ENCODE measurements around the gene MVB12B. TPM values are rescaled to one million over a fixed set of nuclear protein-coding genes. Genes with fewer than 3 reads are reported as not detected.

Gene MVB12B
- total RNA-seq (2012; rRNA removed) (1.7 and 2.0 TPM in 2 replicates), polyA plus RNA-seq (2012; rRNA removed) (4.0 and 4.4 TPM in 2 replicates), Bru-seq, nascent RNA (percentile 67 among the genes with signal in this experiment), BruChase-seq, experiment 1, labeled RNA remaining after a 6-hour chase (percentile 54 among the genes with signal in this experiment), BruChase-seq, experiment 2, labeled RNA remaining after a 2-hour chase (percentile 62 among the genes with signal in this experiment)
- 3.7 and 4.9 TPM in 2 replicates for polyA plus RNA-seq (2012; cell fraction: cytosol; rRNA removed)
- polyA plus RNA-seq (2012; cell fraction: nucleus; rRNA removed; ENCODE audit: low replicate concordance), result 5.3 and 7.1 TPM in 2 replicates
- long read RNA-seq, full-length matches to known transcripts, result 2 of 20 reads
- long read RNA-seq, partial matches to known transcripts, result 17 of 20 reads
- long read RNA-seq, other reads (novel, unspliced or antisense), result 1 of 20 reads

DNA sequence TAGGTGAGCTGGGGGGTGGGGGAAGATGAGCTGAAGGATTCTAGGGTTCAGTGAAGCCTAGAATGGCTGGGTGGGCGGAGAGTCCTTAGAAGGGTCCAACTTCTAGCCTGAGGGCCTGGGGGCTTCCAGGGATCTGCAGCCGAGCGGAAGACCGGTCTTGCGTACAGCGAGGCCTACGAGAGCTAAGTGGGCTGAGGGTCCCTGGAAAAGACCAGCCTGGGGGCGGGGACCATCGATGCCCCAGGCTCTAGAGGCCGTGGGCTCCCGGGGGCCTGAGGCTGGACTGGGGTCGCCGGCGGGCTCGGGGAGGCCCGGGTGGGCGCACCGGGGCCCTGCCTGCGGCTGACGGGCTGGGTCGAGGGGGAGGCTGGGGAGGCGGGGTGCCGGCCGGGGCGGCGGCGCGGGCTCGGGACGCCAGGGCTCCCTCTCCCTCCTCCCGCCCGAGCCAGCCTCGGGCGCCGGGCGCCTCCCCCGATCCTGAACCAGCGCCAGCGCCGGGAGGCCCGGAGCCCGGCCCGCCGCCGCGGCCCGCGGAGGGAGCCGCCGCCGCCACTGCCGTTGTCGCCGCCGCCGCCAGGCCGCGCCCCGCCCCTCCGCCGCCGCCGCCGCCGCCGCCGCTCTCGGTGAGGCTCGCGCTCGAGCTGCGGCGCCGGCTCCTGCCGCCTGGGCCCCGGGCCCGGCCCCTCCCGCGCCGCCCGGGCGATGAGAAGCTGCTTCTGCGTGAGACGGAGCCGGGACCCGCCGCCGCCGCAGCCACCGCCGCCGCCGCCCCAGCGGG, at the start of gene MVB12B:
TSS of gene MVB12B (plus strand) at position 602 of the 778 bp plus-strand sequence. CDS start at position 703, 101 bp downstream.
- BruUV-seq (replicated peaks), result no TSS peak

More for the DNA sequence above, at the start of gene MVB12B:
- intact Hi-C loops (cut with micrococcal nuclease) (no loop called here), in situ Hi-C loops (cut with MboI; ENCODE audit: low sequenced_read_pairs) (no loop called here), dilution Hi-C loops (cut with HindIII; ENCODE audit: low sequenced_read_pairs, unreplicated experiment) (no loop called here)
- peak within 1 kb of the TSS; percentile 70 for H3K4ac ChIP-seq (ENCODE audit: low read depth, low read length)
- peak within 1 kb of the TSS; percentile 89 for H4K5ac ChIP-seq (ENCODE audit: low read depth, low read length)
- H4K8ac ChIP-seq (ENCODE audit: low read depth in 2 of 2, low read length in 2 of 2), result peak within 1 kb of the TSS; percentile 90 to 98
- H4K20me1 ChIP-seq (ENCODE audit: insufficient read depth, low read length), result no peaks in the 10 kb centered on the region; the same call in 1 of the 2 replicates
- H3K18ac ChIP-seq (ENCODE audit: low read depth, low read length), result peak within 1 kb of the TSS; percentile 16; the same call in 1 of the 2 replicates
- peak within 1 kb of the TSS; percentile 79; the same call in 1 of the 2 replicates for H2AK5ac ChIP-seq (ENCODE audit: low read depth, low read length)
- DNase-seq (peak; percentile 8), ATAC-seq (ENCODE audit: low read depth) (peak; percentile 84)
- peaks cover 17 to 31% of the 10 kb centered on the region in 2 experiments for H3K79me1 ChIP-seq (ENCODE audit: low read depth in 1 of 2, low read length in 2 of 2)
- peak within 1 kb of the TSS; percentile 44 for H2BK5ac ChIP-seq (ENCODE audit: low read depth, low read length, poor library complexity, severe bottlenecking)
- H4K91ac ChIP-seq (ENCODE audit: insufficient read depth, low read depth, low read length), result peak within 1 kb of the TSS; percentile 27
- H3K9ac ChIP-seq (ENCODE audit: low read depth, low read length), result peak within 1 kb of the TSS; percentile 72
- no peaks in the 10 kb centered on the region for H3K27me3 ChIP-seq (ENCODE audit: control insufficient read depth, insufficient read depth, low read length)
- peaks cover 4% of the 10 kb centered on the region for H3K9me3 ChIP-seq (ENCODE audit: control insufficient read depth, insufficient read depth, low read length)
- peak within 1 kb of the TSS; percentile 85 for H3K4me2 ChIP-seq (ENCODE audit: low read depth, low read length)
- no peaks in the 10 kb centered on the region for H3K36me3 ChIP-seq (ENCODE audit: control insufficient read depth, insufficient read depth, low read length)
- H2BK15ac ChIP-seq (ENCODE audit: low read depth, low read length), result no peak within 1 kb of the TSS
- H2BK20ac ChIP-seq (ENCODE audit: low read depth, low read length), result no peak within 1 kb of the TSS
- H3K9me1 ChIP-seq (ENCODE audit: insufficient read depth, low read length), result peaks cover 9% of the 10 kb centered on the region
- H3K4me1 ChIP-seq (ENCODE audit: control insufficient read depth, insufficient read depth, low read length), result peaks cover 6% of the 10 kb centered on the region
- H2AFZ ChIP-seq (replicated peaks; ENCODE audit: low read length, poor library complexity), result peak within 1 kb of the TSS; percentile 95
- peak within 1 kb of the TSS; percentile 55 for H3K14ac ChIP-seq (replicated peaks; ENCODE audit: low read depth, low read length)
- no peak for TF ChIP-seq MXI1 (IDR thresholded peaks at IDR 0.05; ENCODE audit: borderline replicate concordance, low read depth, low read length)
- peak within 1 kb of the TSS; percentile 67 for H3K27ac ChIP-seq (ENCODE audit: insufficient read depth, low read length)
- H3K23ac ChIP-seq (ENCODE audit: low read depth, low read length), result peak within 1 kb of the TSS; percentile 87
- CTCF ChIA-PET, result no interaction called here
- H2AK9ac ChIP-seq (replicated peaks; ENCODE audit: low read depth, low read length, poor library complexity), result peak within 1 kb of the TSS; percentile 92
- peak within 1 kb of the TSS; percentile 34 for H2BK120ac ChIP-seq (ENCODE audit: low read depth, low read length)
- POLR2A ChIA-PET (ENCODE audit: unreplicated experiment), result no interaction called here
- H3K56ac ChIP-seq (ENCODE audit: extremely low read depth, insufficient read depth, low read length), result no peak within 1 kb of the TSS
- H3K4me3 ChIP-seq (ENCODE audit: insufficient read depth, low read depth, low read length), result peak within 1 kb of the TSS; percentile 80
- WGBS, 2 experiments (ENCODE audit: extremely low coverage in 2 of 2, insufficient read length in 1 of 2), result 6% methylated on average over 39 of the region's 94 CpGs; no CpG with 5 or more reads in 1 of the 2 experiments
